ENCODE measurements around the gene DCLRE1C.
A peak's percentile ranks its signal among the peaks of the same experiment; 100 is the strongest.

DCLRE1C gene

DNA sequence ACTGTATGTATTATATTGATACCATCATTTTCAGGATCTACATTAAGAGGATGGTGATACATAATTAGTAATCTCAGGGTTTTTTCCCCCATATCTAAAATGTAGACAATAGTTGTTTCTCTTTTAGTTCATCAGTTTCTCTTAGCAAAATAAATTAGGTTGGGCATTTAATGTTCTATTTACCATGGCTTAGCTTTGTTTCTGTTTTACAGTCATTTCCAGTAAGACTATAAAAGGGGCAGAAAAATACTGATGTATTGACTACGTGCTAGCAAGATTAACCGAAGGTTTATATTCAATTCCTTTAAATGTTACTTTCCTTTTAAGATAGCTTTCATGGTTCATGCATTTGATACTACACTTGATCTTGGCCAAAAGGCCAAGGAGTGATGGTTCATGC lies 49.0 kb downstream of the DCLRE1C start:
- no peak overlapping the region for H2BK120ac ChIP-seq (ENCODE audit: low read depth, low read length)

DNA sequence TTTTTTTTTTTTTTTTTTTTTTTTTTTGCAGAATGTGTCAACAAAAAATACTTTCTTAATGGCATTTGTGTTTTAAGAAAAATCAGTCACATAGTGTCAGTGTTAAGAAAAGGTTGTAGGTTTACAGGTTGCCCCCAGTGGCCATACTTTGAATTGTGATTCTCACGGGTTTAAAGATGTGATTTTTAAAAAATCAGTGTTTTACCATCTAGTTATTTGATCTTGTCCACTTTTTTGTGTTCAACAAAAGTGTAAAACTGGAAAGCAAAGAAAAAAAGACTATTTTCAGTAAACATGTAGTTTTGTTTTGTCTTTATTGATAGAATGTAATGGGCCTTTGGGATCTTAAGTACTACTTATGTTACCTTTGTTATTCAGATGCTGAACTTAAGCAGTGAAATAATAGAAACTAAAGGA lies 49.6 kb downstream of the DCLRE1C start:
- Histone ChIP-seq H3K23ac (ENCODE audit: low read length) (no peak overlapping the region), H3K27ac (ENCODE audit: low read depth, low read length) (no peak overlapping the region), H3K27me3 (ENCODE audit: insufficient read depth, low read length, poor library complexity) (no peaks in the 10 kb centered on the region), H3K4me2 (ENCODE audit: low read length) (no peak overlapping the region), H2BK120ac (ENCODE audit: low read depth, low read length) (no peak overlapping the region), H3K79me2 (ENCODE audit: control insufficient read depth, insufficient read depth, low read length) (no peaks in the 10 kb centered on the region), H3K56ac (ENCODE audit: low read length) (no peak overlapping the region), H3K18ac (ENCODE audit: low read length) (no peak overlapping the region), H3K36me3 (ENCODE audit: control insufficient read depth, insufficient read depth, low read length) (peaks cover 2% of the 10 kb centered on the region), H3K4me3 (ENCODE audit: low read length) (no peak overlapping the region), H2BK5ac (ENCODE audit: low read length) (no peak overlapping the region), H4K8ac (ENCODE audit: low read depth, low read length) (no peak overlapping the region), H3K4ac (ENCODE audit: low read depth, low read length) (no peak overlapping the region), H2BK15ac (replicated peaks; ENCODE audit: low read depth) (no peak overlapping the region), H2AK5ac (ENCODE audit: low read length) (no peak overlapping the region), H3K4me1 (ENCODE audit: control insufficient read depth, low read depth, low read length) (no peaks in the 10 kb centered on the region), H3K79me1 (ENCODE audit: low read length) (no peaks in the 10 kb centered on the region), H3K9ac (ENCODE audit: low read length) (no peak overlapping the region), H4K5ac (ENCODE audit: low read length) (no peak overlapping the region)
- peak; percentile 46 for DNase-seq
- WGBS (ENCODE audit: extremely low coverage, insufficient coverage, low lambda C conversion rate): no CpG with 5 or more reads among the region's 1 CpG

More for the DNA sequence above, 49.0 kb downstream of the DCLRE1C start:
- H3K27me3 ChIP-seq (ENCODE audit: insufficient read depth, low read length, poor library complexity): no peaks in the 10 kb centered on the region
- H2BK5ac ChIP-seq (ENCODE audit: low read length): no peak overlapping the region
- H3K4ac ChIP-seq (ENCODE audit: low read depth, low read length): no peak overlapping the region
- H3K18ac ChIP-seq (ENCODE audit: low read length): no peak overlapping the region
- H4K8ac ChIP-seq (ENCODE audit: low read depth, low read length): no peak overlapping the region
- no peaks in the 10 kb centered on the region for H3K79me1 ChIP-seq (ENCODE audit: low read length)
- WGBS (ENCODE audit: extremely low coverage, insufficient coverage, low lambda C conversion rate): no CpG with 5 or more reads among the region's 2 CpGs
- no peak overlapping the region for H3K4me3 ChIP-seq (ENCODE audit: low read length)
- no peak overlapping the region for H2AK5ac ChIP-seq (ENCODE audit: low read length)
- no peak overlapping the region for H3K27ac ChIP-seq (ENCODE audit: low read depth, low read length)
- no peak for DNase-seq
- no peak overlapping the region for H4K5ac ChIP-seq (ENCODE audit: low read length)
- peaks cover 2% of the 10 kb centered on the region for H3K36me3 ChIP-seq (ENCODE audit: control insufficient read depth, insufficient read depth, low read length)
- no peak overlapping the region for H2BK15ac ChIP-seq (replicated peaks; ENCODE audit: low read depth)
- no peaks in the 10 kb centered on the region for H3K4me1 ChIP-seq (ENCODE audit: control insufficient read depth, low read depth, low read length)
- H3K23ac ChIP-seq (ENCODE audit: low read length): no peak overlapping the region
- no peak overlapping the region for H3K9ac ChIP-seq (ENCODE audit: low read length)
- H3K4me2 ChIP-seq (ENCODE audit: low read length): no peak overlapping the region
- H3K56ac ChIP-seq (ENCODE audit: low read length): no peak overlapping the region
- no peaks in the 10 kb centered on the region for H3K79me2 ChIP-seq (ENCODE audit: control insufficient read depth, insufficient read depth, low read length)

DNA sequence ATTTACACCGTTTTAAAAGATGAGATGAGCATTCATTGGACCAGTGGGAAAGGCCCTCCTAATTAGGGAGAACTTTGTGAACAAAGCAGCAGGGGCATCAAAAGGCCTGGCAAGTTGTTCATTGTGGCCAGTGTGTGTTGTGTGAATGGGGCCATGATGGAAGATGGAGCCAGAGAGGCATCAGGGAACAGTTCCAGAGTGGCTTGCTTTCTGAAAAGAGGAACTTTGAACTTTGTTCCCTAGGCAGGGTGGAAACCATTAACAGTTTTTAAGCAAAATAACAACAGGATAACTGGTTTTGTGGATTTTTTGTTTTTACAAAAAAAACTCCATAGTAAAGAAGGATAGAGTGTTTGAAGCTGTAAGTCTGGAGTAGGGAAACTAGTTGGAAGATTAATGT lies 62.7 kb downstream of the DCLRE1C start:
- no peak overlapping the region for H2BK120ac ChIP-seq (ENCODE audit: low read depth, low read length)
- no peak overlapping the region for H3K4ac ChIP-seq (ENCODE audit: low read depth, low read length)
- H3K79me1 ChIP-seq (ENCODE audit: low read length): peaks cover 23% of the 10 kb centered on the region
- H3K56ac ChIP-seq (ENCODE audit: low read length): no peak overlapping the region
- no peak overlapping the region for H3K4me3 ChIP-seq (ENCODE audit: low read length)
- no peak for DNase-seq
- H3K27ac ChIP-seq (ENCODE audit: low read depth, low read length): no peak overlapping the region
- H3K27me3 ChIP-seq (ENCODE audit: insufficient read depth, low read length, poor library complexity): no peaks in the 10 kb centered on the region
- no peak overlapping the region for H2BK5ac ChIP-seq (ENCODE audit: low read length)
- H2AK5ac ChIP-seq (ENCODE audit: low read length): no peak overlapping the region
- H3K79me2 ChIP-seq (ENCODE audit: control insufficient read depth, insufficient read depth, low read length): peaks cover 65% of the 10 kb centered on the region
- H4K5ac ChIP-seq (ENCODE audit: low read length): no peak overlapping the region
- no peak overlapping the region for H3K23ac ChIP-seq (ENCODE audit: low read length)
- WGBS (ENCODE audit: extremely low coverage, insufficient coverage, low lambda C conversion rate): no CpG with 5 or more reads among the region's 1 CpG
- H3K4me2 ChIP-seq (ENCODE audit: low read length): no peak overlapping the region
- H3K36me3 ChIP-seq (ENCODE audit: control insufficient read depth, insufficient read depth, low read length): peaks cover 2% of the 10 kb centered on the region
- H3K4me1 ChIP-seq (ENCODE audit: control insufficient read depth, low read depth, low read length): no peaks in the 10 kb centered on the region
- H4K8ac ChIP-seq (ENCODE audit: low read depth, low read length): no peak overlapping the region
- H3K9ac ChIP-seq (ENCODE audit: low read length): no peak overlapping the region
- no peak overlapping the region for H2BK15ac ChIP-seq (replicated peaks; ENCODE audit: low read depth)
- H3K18ac ChIP-seq (ENCODE audit: low read length): no peak overlapping the region

DNA sequence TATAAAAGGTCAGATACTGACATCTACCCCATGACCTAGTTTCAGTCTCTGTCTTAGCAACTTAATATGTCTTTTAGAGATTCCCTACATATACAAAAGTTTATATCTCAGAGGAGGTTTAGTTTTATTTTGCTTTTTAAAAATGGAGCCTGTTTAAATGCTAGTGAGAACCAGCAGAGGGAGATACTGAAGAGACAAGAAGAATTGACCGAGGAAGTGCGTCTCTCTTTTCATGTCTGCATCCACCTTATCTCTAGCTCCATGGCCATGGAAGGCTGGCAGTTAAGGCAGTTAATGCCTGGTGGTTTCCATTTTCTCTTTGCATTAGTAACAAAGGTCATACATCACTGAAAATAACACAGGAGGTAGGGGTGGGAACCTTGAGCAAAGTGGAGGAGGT lies 64.6 kb downstream of the DCLRE1C start:
- no peak overlapping the region for H3K4ac ChIP-seq (ENCODE audit: low read depth, low read length)
- no peak overlapping the region for H3K23ac ChIP-seq (ENCODE audit: low read length)
- no peak overlapping the region for H3K18ac ChIP-seq (ENCODE audit: low read length)
- no peak overlapping the region for H2BK120ac ChIP-seq (ENCODE audit: low read depth, low read length)
- no peak overlapping the region for H2AK5ac ChIP-seq (ENCODE audit: low read length)
- H3K79me2 ChIP-seq (ENCODE audit: control insufficient read depth, insufficient read depth, low read length): peaks cover 76% of the 10 kb centered on the region
- no peak overlapping the region for H3K56ac ChIP-seq (ENCODE audit: low read length)
- H3K9ac ChIP-seq (ENCODE audit: low read length): no peak overlapping the region
- H2BK15ac ChIP-seq (replicated peaks; ENCODE audit: low read depth): no peak overlapping the region
- H3K27me3 ChIP-seq (ENCODE audit: insufficient read depth, low read length, poor library complexity): no peaks in the 10 kb centered on the region
- no peak overlapping the region for H4K5ac ChIP-seq (ENCODE audit: low read length)
- peaks cover 4% of the 10 kb centered on the region for H3K36me3 ChIP-seq (ENCODE audit: control insufficient read depth, insufficient read depth, low read length)
- no peak overlapping the region for H3K27ac ChIP-seq (ENCODE audit: low read depth, low read length)
- no CpG with 5 or more reads among the region's 2 CpGs for WGBS (ENCODE audit: extremely low coverage, insufficient coverage, low lambda C conversion rate)
- no peak overlapping the region for H3K4me3 ChIP-seq (ENCODE audit: low read length)
- no peak overlapping the region for H4K8ac ChIP-seq (ENCODE audit: low read depth, low read length)
- no peak overlapping the region for H3K4me2 ChIP-seq (ENCODE audit: low read length)
- no peaks in the 10 kb centered on the region for H3K4me1 ChIP-seq (ENCODE audit: control insufficient read depth, low read depth, low read length)
- H3K79me1 ChIP-seq (ENCODE audit: low read length): peaks cover 33% of the 10 kb centered on the region
- H2BK5ac ChIP-seq (ENCODE audit: low read length): no peak overlapping the region
- peak; percentile 48 for DNase-seq

DNA sequence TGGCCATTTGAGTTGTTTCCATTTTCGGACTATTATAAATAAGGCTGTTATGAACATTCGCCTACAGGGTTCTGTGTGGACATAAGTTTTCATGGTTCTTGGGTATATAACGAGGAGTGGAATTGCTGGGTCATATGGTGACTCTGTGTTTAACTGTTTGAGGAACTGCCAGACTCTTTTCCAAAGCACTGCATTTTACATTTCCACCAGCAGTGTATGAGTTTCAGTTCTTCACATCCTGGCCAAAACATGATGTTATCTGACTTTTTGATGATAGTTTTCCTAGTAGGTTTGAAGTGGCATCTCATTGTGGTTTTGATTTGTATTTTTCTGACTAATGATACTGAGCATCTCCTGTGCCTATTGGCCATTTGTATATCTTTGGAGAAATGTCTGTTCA lies 69.8 kb downstream of the DCLRE1C start:
- Histone ChIP-seq H3K36me3 (ENCODE audit: control insufficient read depth, insufficient read depth, low read length) (peaks cover 4% of the 10 kb centered on the region), H3K4me2 (ENCODE audit: low read length) (no peak overlapping the region), H3K79me2 (ENCODE audit: control insufficient read depth, insufficient read depth, low read length) (peaks cover 76% of the 10 kb centered on the region), H3K27ac (ENCODE audit: low read depth, low read length) (no peak overlapping the region), H3K79me1 (ENCODE audit: low read length) (peaks cover 27% of the 10 kb centered on the region), H3K56ac (ENCODE audit: low read length) (no peak overlapping the region), H4K8ac (ENCODE audit: low read depth, low read length) (no peak overlapping the region), H3K4me1 (ENCODE audit: control insufficient read depth, low read depth, low read length) (no peaks in the 10 kb centered on the region), H3K4me3 (ENCODE audit: low read length) (no peak overlapping the region), H3K9ac (ENCODE audit: low read length) (no peak overlapping the region), H2BK5ac (ENCODE audit: low read length) (no peak overlapping the region), H2AK5ac (ENCODE audit: low read length) (no peak overlapping the region), H2BK15ac (replicated peaks; ENCODE audit: low read depth) (no peak overlapping the region), H3K23ac (ENCODE audit: low read length) (no peak overlapping the region), H3K4ac (ENCODE audit: low read depth, low read length) (no peak overlapping the region), H2BK120ac (ENCODE audit: low read depth, low read length) (no peak overlapping the region), H3K27me3 (ENCODE audit: insufficient read depth, low read length, poor library complexity) (no peaks in the 10 kb centered on the region), H4K5ac (ENCODE audit: low read length) (no peak overlapping the region), H3K18ac (ENCODE audit: low read length) (no peak overlapping the region)
- DNase-seq: no peak
- no CpG with 5 or more reads among the region's 3 CpGs for WGBS (ENCODE audit: extremely low coverage, insufficient coverage, low lambda C conversion rate)

DNA sequence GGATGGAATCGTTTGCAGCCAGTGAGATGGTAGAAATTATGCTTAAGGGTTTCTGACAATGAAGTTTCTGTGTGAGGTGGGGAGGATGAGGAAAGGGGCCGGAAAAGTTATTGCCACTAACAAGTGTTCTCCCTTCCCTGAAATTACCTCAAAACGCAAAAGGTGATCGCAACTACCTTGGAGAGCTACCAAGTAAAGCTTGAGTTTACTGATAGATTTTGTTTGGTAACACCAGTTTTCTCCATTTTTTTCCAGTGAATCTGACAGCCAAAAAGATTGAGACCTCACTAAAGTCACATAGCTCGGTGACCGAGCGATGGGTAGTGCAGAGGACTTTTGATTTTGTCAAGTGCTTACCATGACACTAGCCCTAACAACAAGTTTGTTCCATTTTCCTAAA lies 73.7 kb downstream of the DCLRE1C start:
- H2AK5ac ChIP-seq (ENCODE audit: low read length): no peak overlapping the region
- peaks cover 49% of the 10 kb centered on the region for H3K79me2 ChIP-seq (ENCODE audit: control insufficient read depth, insufficient read depth, low read length)
- H3K27ac ChIP-seq (ENCODE audit: low read depth, low read length): no peak overlapping the region
- H2BK120ac ChIP-seq (ENCODE audit: low read depth, low read length): no peak overlapping the region
- H3K23ac ChIP-seq (ENCODE audit: low read length): no peak overlapping the region
- no peak overlapping the region for H2BK15ac ChIP-seq (replicated peaks; ENCODE audit: low read depth)
- peaks cover 10% of the 10 kb centered on the region for H3K79me1 ChIP-seq (ENCODE audit: low read length)
- H4K8ac ChIP-seq (ENCODE audit: low read depth, low read length): no peak overlapping the region
- H3K4me2 ChIP-seq (ENCODE audit: low read length): peak overlapping the region; percentile 55
- peak; percentile 48 for DNase-seq
- no peaks in the 10 kb centered on the region for H3K4me1 ChIP-seq (ENCODE audit: control insufficient read depth, low read depth, low read length)
- WGBS (ENCODE audit: extremely low coverage, insufficient coverage, low lambda C conversion rate): no CpG with 5 or more reads among the region's 7 CpGs
- H2BK5ac ChIP-seq (ENCODE audit: low read length): no peak overlapping the region
- H3K4ac ChIP-seq (ENCODE audit: low read depth, low read length): no peak overlapping the region
- H3K56ac ChIP-seq (ENCODE audit: low read length): peak overlapping the region; percentile 77
- H4K5ac ChIP-seq (ENCODE audit: low read length): no peak overlapping the region
- H3K9ac ChIP-seq (ENCODE audit: low read length): peak overlapping the region; percentile 92
- H3K27me3 ChIP-seq (ENCODE audit: insufficient read depth, low read length, poor library complexity): no peaks in the 10 kb centered on the region
- H3K36me3 ChIP-seq (ENCODE audit: control insufficient read depth, insufficient read depth, low read length): no peaks in the 10 kb centered on the region
- H3K18ac ChIP-seq (ENCODE audit: low read length): no peak overlapping the region
- H3K4me3 ChIP-seq (ENCODE audit: low read length): peak overlapping the region; percentile 89

Data from mesendoderm (in vitro differentiated cells).